GM19372 (cell line): Measurements from ENCODE around the gene OR4C6.
A peak's percentile ranks its signal among the peaks of the same experiment; 100 is the strongest.

Source experiments
- ATAC-seq: cut with Tn5 transposase; IDR thresholded peaks from one replicate; pipeline ENCODE4 v1.9.1; 2021; ENCODE audit warnings: mild to moderate bottlenecking, low read depth, moderate library complexity; ENCODE audit not compliant: unreplicated experiment

The OR4C6 gene

GRCh38 chr11:55661901-55662300 is at the start of gene OR4C6:
Gene OR4C6 (plus strand): TSS chr11:55662201. CDS start chr11:55665167, 2,966 bp downstream.
- ATAC-seq: no peak

GRCh38 chr11:55624531-55624930 is 37.5 kb upstream of the OR4C6 start:
- ATAC-seq: no peak

- no peak for ATAC-seq
These were observed 27.2 kb upstream of the OR4C6 start, which contains the start of gene OR4P4 for GRCh38 chr11:55634813-55635212. Gene OR4P4 (plus strand): TSS chr11:55635113.

- no peak for ATAC-seq
These were observed 14.0 kb upstream of the OR4C6 start, which contains the start of gene OR4S2 for GRCh38 chr11:55648027-55648426. Gene OR4S2 (plus strand): TSS chr11:55648327. CDS start chr11:55650904, 2,577 bp downstream.

GRCh38 chr11:55652560-55652959 is 9.4 kb upstream of the OR4C6 start:
- no peak for ATAC-seq

- ATAC-seq: no peak
These were observed 6.9 kb upstream of the OR4C6 start for GRCh38 chr11:55655096-55655495.

- ATAC-seq: peak; percentile 91
These were observed 3.9 kb upstream of the OR4C6 start for GRCh38 chr11:55658031-55658573.

GRCh38 chr11:55658608-55659007 is 3.4 kb upstream of the OR4C6 start:
- no peak for ATAC-seq

GRCh38 chr11:55669376-55669775 is 7.4 kb downstream of the OR4C6 start:
- no peak for ATAC-seq

- no peak for ATAC-seq
These were observed 11.9 kb downstream of the OR4C6 start for GRCh38 chr11:55673860-55674259.

GRCh38 chr11:55697817-55698216 is 35.8 kb downstream of the OR4C6 start:
- ATAC-seq: no peak

GRCh38 chr11:55701429-55701828 is 39.4 kb downstream of the OR4C6 start:
- ATAC-seq: no peak

GRCh38 chr11:55707029-55707428 is 45.0 kb downstream of the OR4C6 start:
- ATAC-seq: no peak

GRCh38 chr11:55714982-55715888 is 53.2 kb downstream of the OR4C6 start:
- no peak for ATAC-seq
